CD4-positive, alpha-beta T cell (primary cell): Measurements from ENCODE around the gene CNNM2. TPM values are rescaled to one million over a fixed set of nuclear protein-coding genes. Genes with fewer than 3 reads are reported as not detected.
A peak's percentile ranks its signal among the peaks of the same experiment; 100 is the strongest.

Source experiments
- ATAC-seq: fragments of 200-7000 bp; cut with Tn5 transposase; one replicate; pipeline ENCODE4 v1.10.0; 2022; ENCODE audit warnings: mild to moderate bottlenecking; ENCODE audit not compliant: poor library complexity
- CTCF ChIA-PET: fragments of 350-600 bp; sonication (Branson Sonifier 250); formaldehyde crosslinking; loops from one replicate; lab custom pipeline; 2021; ENCODE audit warnings: antibody characterized with exemption, inconsistent platforms; lab: Charles Lee
- POLR2A ChIA-PET: fragments of 350-600 bp; sonication (Branson Sonifier 250); formaldehyde crosslinking; loops from one replicate; lab custom pipeline; 2021; ENCODE audit warnings: antibody characterized with exemption, inconsistent platforms; lab: Charles Lee
- DNase-seq, 14 experiments: peaks; one replicate each; pipeline ENCODE4 v3.0.0-alpha.2; 2013 to 2020; ENCODE audit warnings: mixed read lengths in 2 of 14
- H3K27ac ChIP-seq, 2 donors: one replicate each; pipeline versions ENCODE4 v1.5.1 to v1.7.0; 2013; ENCODE audit warnings: low read length in 2 of 2, low read depth in 1 of 2, mild to moderate bottlenecking in 1 of 2
- H3K27me3 ChIP-seq, 2 experiments: 1 replicate in 1 of 2; 2 replicates in 1 of 2; pipeline versions ENCODE4 v1.6.1 to v1.7.0; 2013; ENCODE audit warnings: low read length in 2 of 2, control low read depth in 1 of 2, mild to moderate bottlenecking in 1 of 2, moderate library complexity in 1 of 2; ENCODE audit not compliant: insufficient read depth in 2 of 2, control insufficient read depth in 1 of 2
- H3K36me3 ChIP-seq: one replicate; pipeline ENCODE4 v1.6.1; 2013; ENCODE audit warnings: low read length, control low read depth; ENCODE audit not compliant: insufficient read depth
- H3K4me1 ChIP-seq: one replicate; pipeline ENCODE4 v1.6.1; 2013; ENCODE audit warnings: low read length, control low read depth; ENCODE audit not compliant: insufficient read depth
- H3K4me3 ChIP-seq: one replicate; pipeline ENCODE4 v1.5.1; 2013; ENCODE audit warnings: mild to moderate bottlenecking, low read length, moderate library complexity
- H3K9me3 ChIP-seq, 2 experiments: 1 replicate in 1 of 2; 2 replicates in 1 of 2; pipeline versions ENCODE4 v1.6.1 to v1.7.0; 2013; ENCODE audit warnings: low read length in 2 of 2, mild to moderate bottlenecking in 2 of 2, control low read depth in 1 of 2, moderate library complexity in 1 of 2; ENCODE audit not compliant: control insufficient read depth in 1 of 2, insufficient read depth in 1 of 2
- H3K27ac Mint-ChIP-seq: one replicate; pipeline ENCODE4 v1.8.0; 2020; ENCODE audit warnings: mixed read lengths
- H3K27me3 Mint-ChIP-seq: one replicate; pipeline ENCODE4 v1.8.0; 2021; ENCODE audit warnings: mixed read lengths
- H3K36me3 Mint-ChIP-seq: one replicate; pipeline ENCODE4 v1.8.0; 2021; ENCODE audit warnings: low read depth, mixed read lengths
- H3K4me1 Mint-ChIP-seq: one replicate; pipeline ENCODE4 v1.8.0; 2021; ENCODE audit warnings: low read depth, mixed read lengths
- H3K4me3 Mint-ChIP-seq: one replicate; pipeline ENCODE4 v1.8.0; 2020; ENCODE audit warnings: mild to moderate bottlenecking, mixed read lengths
- H3K9me3 Mint-ChIP-seq: one replicate; pipeline ENCODE4 v1.8.0; 2020; ENCODE audit warnings: mixed read lengths
- CTCF ChIP-seq: fragments of 200-600 bp; IDR thresholded peaks from one replicate; pipeline ENCODE4 v1.8.0; 2022; ENCODE audit warnings: antibody characterized with exemption, mild to moderate bottlenecking
- intact Hi-C, 2 experiments: fragments of 100-400 bp; cut with DNase I in 1 of 2; cut with micrococcal nuclease in 1 of 2; formaldehyde crosslinking; loops; one replicate each; pipeline versions ENCODE4 v1.15.1 to v1.9.0; 2023 to 2025; cut with DNase I, micrococcal nuclease
- total RNA-seq, 174 experiments: library from RNA in 2 of 174; stranded (reverse) in 2 of 174; gene quantifications; one replicate each; pipeline ENCODE4 v1.2.3 and lab custom pipeline; 2021 to 2026

The CNNM2 gene
- total RNA-seq, 2 experiments from 2014 or later = 8.4 to 8.9 TPM

DNA sequence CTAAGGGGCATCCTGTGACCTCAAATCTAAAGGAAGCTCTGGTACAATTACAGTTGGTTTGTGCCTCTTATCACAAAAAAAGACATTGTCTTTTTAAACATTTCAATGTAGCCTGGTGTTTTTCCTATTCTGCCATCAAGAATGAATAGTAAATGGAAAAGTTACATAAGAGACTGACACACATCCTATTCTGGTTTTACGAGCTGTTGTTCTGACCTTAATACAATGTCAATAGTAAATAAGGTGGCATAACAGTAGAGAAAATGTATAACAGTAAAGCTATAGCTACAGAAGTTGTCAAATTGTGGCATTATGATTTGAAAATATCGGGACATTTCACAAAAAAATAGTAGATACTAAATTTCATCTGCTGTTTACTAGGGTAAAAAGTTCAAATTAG, 186.6 kb downstream of the CNNM2 start:
- no peaks in the 10 kb centered on the region for H3K9me3 ChIP-seq
- H3K27me3 ChIP-seq = no peaks in the 10 kb centered on the region
- ChIA-PET POLR2A (no interaction called here), CTCF (interaction anchor here (1.1 kb wide), 1 partner anchor 9 kb away, joined by 5 read pairs; no protein-coding TSS in a partner anchor)
- peaks cover 45% of the 10 kb centered on the region for H3K36me3 ChIP-seq
- no peaks in the 10 kb centered on the region for H3K9me3 Mint-ChIP-seq
- H3K4me3 Mint-ChIP-seq = no peak overlapping the region
- H3K4me1 Mint-ChIP-seq = no peaks in the 10 kb centered on the region
- H3K36me3 Mint-ChIP-seq = peaks cover 63% of the 10 kb centered on the region
- H3K27ac ChIP-seq = no peak overlapping the region
- H3K27me3 Mint-ChIP-seq = no peaks in the 10 kb centered on the region
- TF ChIP-seq CTCF = no peak
- DNase-seq (no peak), ATAC-seq (no peak)
- no peaks in the 10 kb centered on the region for H3K4me1 ChIP-seq
- H3K4me3 ChIP-seq = no peak overlapping the region
- H3K27ac Mint-ChIP-seq = no peak overlapping the region
- intact Hi-C loops = no loop called here

DNA sequence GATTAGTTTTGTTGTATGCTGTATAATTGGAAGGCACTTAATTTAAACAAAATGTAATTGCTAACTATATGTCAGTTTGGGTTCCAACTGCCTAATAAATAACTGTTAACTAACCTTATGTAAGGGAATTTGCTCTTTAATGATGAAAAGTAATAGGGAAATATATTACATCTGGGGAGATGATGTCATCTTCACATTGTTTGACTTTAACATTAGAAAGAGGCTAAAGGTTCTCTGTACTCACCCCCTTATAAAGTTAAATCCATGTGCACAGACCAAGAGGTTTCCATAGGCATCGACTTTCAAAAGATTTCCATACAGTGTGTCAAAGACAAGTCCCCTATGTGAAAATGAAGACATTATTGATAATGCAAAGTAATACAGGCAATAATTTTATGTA, 187.4 kb downstream of the CNNM2 start:
- Mint-ChIP-seq H3K4me3 (no peak overlapping the region), H3K4me1 (no peaks in the 10 kb centered on the region), H3K27me3 (no peaks in the 10 kb centered on the region), H3K27ac (no peak overlapping the region), H3K36me3 (peaks cover 57% of the 10 kb centered on the region), H3K9me3 (no peaks in the 10 kb centered on the region)
- DNase-seq (no peak), ATAC-seq (no peak)
- CTCF ChIA-PET = interaction anchor here (1.1 kb wide), 1 partner anchor 9 kb away, joined by 5 read pairs; no protein-coding TSS in a partner anchor
- H3K36me3 ChIP-seq = peaks cover 38% of the 10 kb centered on the region
- H3K27ac ChIP-seq = no peak overlapping the region
- TF ChIP-seq CTCF = no peak
- POLR2A ChIA-PET = interaction anchor here (0.5 kb wide), 1 partner anchor 280 kb away, joined by 3 read pairs; no protein-coding TSS in a partner anchor
- no peaks in the 10 kb centered on the region for H3K9me3 ChIP-seq
- no peak overlapping the region for H3K4me3 ChIP-seq
- intact Hi-C loops = no loop called here
- H3K27me3 ChIP-seq = no peaks in the 10 kb centered on the region
- no peaks in the 10 kb centered on the region for H3K4me1 ChIP-seq

DNA sequence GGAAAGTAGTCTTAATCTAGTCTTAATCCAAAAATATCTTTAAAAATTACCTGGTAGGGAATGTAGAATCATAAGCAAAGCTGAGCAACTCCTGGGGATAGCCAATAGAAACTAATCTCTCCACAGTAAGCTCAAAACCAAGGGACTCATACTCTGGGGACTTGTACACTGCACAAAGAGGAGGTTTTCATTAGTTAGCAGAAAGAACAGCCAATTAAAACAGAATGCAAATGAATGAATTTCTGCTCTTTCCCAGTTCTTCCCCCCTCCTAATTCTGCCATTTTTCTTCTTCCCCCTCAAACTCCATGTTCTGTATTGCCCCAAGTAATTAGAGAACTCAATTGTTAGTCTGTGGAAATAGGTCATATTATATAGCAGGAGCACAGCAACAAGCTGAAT, 188.4 kb downstream of the CNNM2 start:
- Histone ChIP-seq H3K36me3 (peaks cover 28% of the 10 kb centered on the region), H3K4me1 (no peaks in the 10 kb centered on the region), H3K4me3 (no peak overlapping the region), H3K27ac (no peak overlapping the region), H3K9me3 (no peaks in the 10 kb centered on the region), H3K27me3 (no peaks in the 10 kb centered on the region)
- Mint-ChIP-seq H3K4me1 (peaks cover 5% of the 10 kb centered on the region), H3K36me3 (peaks cover 53% of the 10 kb centered on the region), H3K9me3 (no peaks in the 10 kb centered on the region), H3K27me3 (no peaks in the 10 kb centered on the region), H3K27ac (peak overlapping the region; percentile 59), H3K4me3 (no peak overlapping the region)
- intact Hi-C loops = no loop called here
- TF ChIP-seq CTCF = no peak
- CTCF ChIA-PET = no interaction called here
- no peak for ATAC-seq
- POLR2A ChIA-PET = no interaction called here
- DNase-seq = no peak
